Measurements from ENCODE around the gene PIGA. TPM values are rescaled to one million over a fixed set of nuclear protein-coding genes. Genes with fewer than 3 reads are reported as not detected.

Gene PIGA
- total RNA-seq, 1 experiment from 2014 or later, result 11.3 TPM

GRCh38 chrX:15322472-15322871 is 12.9 kb downstream of the PIGA start:
- Mint-ChIP-seq H3K27ac (no peak overlapping the region), H3K4me3 (no peak overlapping the region), H3K27me3 (ENCODE audit: low read depth) (no peaks in the 10 kb centered on the region), H3K9me3 (no peaks in the 10 kb centered on the region), H3K36me3 (peaks cover 14% of the 10 kb centered on the region), H3K4me1 (no peaks in the 10 kb centered on the region)
- DNase-seq (ENCODE audit: low spot score) (no peak), ATAC-seq (no peak)
- POLR2A ChIA-PET, result no interaction called here
- CTCF ChIA-PET, result no interaction called here
- no peak for TF ChIP-seq ZNF232 (CRISPR knock-in tag; IDR thresholded peaks at IDR 0.05)
- no peak for TF ChIP-seq PREB (CRISPR knock-in tag; IDR thresholded peaks at IDR 0.05; ENCODE audit: borderline replicate concordance)
- no peak for TF ChIP-seq CDX4 (CRISPR knock-in tag; IDR thresholded peaks at IDR 0.05; ENCODE audit: borderline replicate concordance)
- no peak for TF ChIP-seq EMX1 (CRISPR knock-in tag; IDR thresholded peaks at IDR 0.05)
- TF ChIP-seq, protein P1, sequence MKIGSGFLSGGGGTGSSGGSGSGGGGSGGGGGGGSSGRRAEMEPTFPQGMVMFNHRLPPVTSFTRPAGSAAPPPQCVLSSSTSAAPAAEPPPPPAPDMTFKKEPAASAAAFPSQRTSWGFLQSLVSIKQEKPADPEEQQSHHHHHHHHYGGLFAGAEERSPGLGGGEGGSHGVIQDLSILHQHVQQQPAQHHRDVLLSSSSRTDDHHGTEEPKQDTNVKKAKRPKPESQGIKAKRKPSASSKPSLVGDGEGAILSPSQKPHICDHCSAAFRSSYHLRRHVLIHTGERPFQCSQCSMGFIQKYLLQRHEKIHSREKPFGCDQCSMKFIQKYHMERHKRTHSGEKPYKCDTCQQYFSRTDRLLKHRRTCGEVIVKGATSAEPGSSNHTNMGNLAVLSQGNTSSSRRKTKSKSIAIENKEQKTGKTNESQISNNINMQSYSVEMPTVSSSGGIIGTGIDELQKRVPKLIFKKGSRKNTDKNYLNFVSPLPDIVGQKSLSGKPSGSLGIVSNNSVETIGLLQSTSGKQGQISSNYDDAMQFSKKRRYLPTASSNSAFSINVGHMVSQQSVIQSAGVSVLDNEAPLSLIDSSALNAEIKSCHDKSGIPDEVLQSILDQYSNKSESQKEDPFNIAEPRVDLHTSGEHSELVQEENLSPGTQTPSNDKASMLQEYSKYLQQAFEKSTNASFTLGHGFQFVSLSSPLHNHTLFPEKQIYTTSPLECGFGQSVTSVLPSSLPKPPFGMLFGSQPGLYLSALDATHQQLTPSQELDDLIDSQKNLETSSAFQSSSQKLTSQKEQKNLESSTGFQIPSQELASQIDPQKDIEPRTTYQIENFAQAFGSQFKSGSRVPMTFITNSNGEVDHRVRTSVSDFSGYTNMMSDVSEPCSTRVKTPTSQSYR (CRISPR knock-in tag; IDR thresholded peaks at IDR 0.05), result no peak
- TF ChIP-seq IRF1 (CRISPR knock-in tag; IDR thresholded peaks at IDR 0.05), result no peak
- no peak for TF ChIP-seq NFYB (CRISPR knock-in tag; conservative IDR thresholded peaks at IDR 0.05; ENCODE audit: low read depth)
- no peak for TF ChIP-seq GRHL2 (CRISPR knock-in tag; IDR thresholded peaks at IDR 0.05; ENCODE audit: insufficient replicate concordance, severe bottlenecking)
- TF ChIP-seq RORB (CRISPR knock-in tag; IDR thresholded peaks at IDR 0.05), result no peak

DNA sequence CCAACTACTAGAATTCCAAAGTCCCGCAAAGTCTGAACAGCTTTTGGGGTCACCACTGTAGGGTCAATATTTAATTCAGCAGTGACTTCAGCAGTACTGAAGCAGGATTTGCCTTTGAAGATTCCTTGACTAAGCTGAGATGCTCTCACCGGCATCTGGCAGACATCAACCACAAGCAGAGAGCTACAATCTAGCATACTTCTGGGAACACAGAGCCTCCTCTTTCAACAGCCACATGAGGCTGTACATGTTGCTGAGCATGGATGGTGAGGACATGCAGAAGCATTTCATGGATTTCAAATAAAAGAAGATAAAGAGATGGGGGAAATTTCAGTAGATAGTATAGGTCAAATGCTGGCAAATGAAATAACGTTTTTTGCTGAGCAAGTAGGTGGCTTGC is 13.3 kb downstream of the PIGA start:
- Mint-ChIP-seq H3K9me3 (no peaks in the 10 kb centered on the region), H3K27ac (no peak overlapping the region), H3K27me3 (ENCODE audit: low read depth) (no peaks in the 10 kb centered on the region), H3K4me3 (no peak overlapping the region), H3K36me3 (peaks cover 14% of the 10 kb centered on the region), H3K4me1 (no peaks in the 10 kb centered on the region)
- TF ChIP-seq IRF2 (CRISPR knock-in tag; IDR thresholded peaks at IDR 0.05; ENCODE audit: borderline replicate concordance, low read depth), result no peak
- POLR2A ChIA-PET, result no interaction called here
- ATAC-seq (no peak), DNase-seq (ENCODE audit: low spot score) (no peak)
- CTCF ChIA-PET, result no interaction called here

GRCh38 chrX:15321447-15321846 is 13.9 kb downstream of the PIGA start:
- POLR2A ChIA-PET, result no interaction called here
- no peaks in the 10 kb centered on the region for H3K27me3 Mint-ChIP-seq (ENCODE audit: low read depth)
- H3K27ac Mint-ChIP-seq, result no peak overlapping the region
- peaks cover 14% of the 10 kb centered on the region for H3K36me3 Mint-ChIP-seq
- H3K4me3 Mint-ChIP-seq, result no peak overlapping the region
- CTCF ChIA-PET, result no interaction called here
- no peak for DNase-seq (ENCODE audit: low spot score)
- H3K4me1 Mint-ChIP-seq, result no peaks in the 10 kb centered on the region
- H3K9me3 Mint-ChIP-seq, result no peaks in the 10 kb centered on the region
- ATAC-seq, result no peak
- TF ChIP-seq E2F5 (CRISPR knock-in tag; IDR thresholded peaks at IDR 0.05) (no peak), FOXP1 (CRISPR knock-in tag; IDR thresholded peaks at IDR 0.05; ENCODE audit: borderline replicate concordance) (no peak), GABPB1 (CRISPR knock-in tag; IDR thresholded peaks at IDR 0.05) (no peak), PRDM15 (CRISPR knock-in tag; IDR thresholded peaks at IDR 0.05) (no peak), ERG (CRISPR knock-in tag; IDR thresholded peaks at IDR 0.05) (no peak), PREB (CRISPR knock-in tag; IDR thresholded peaks at IDR 0.05; ENCODE audit: borderline replicate concordance) (no peak), ATF3 (CRISPR knock-in tag; conservative IDR thresholded peaks at IDR 0.05) (no peak), NFATC4 (CRISPR knock-in tag; IDR thresholded peaks at IDR 0.05) (no peak), RORB (CRISPR knock-in tag; IDR thresholded peaks at IDR 0.05) (no peak)

Data from WTC11 (cell line).